Testis (tissue), 2 donors: ENCODE results near the gene SYN1.

ENCODE experiments used
- CTCF ChIP-seq, 3 experiments: fragments of 450-650 bp in 2 of 3; fragments of 200-600 bp in 1 of 3; sonication (generic) in 1 of 3; IDR thresholded peaks; one replicate each; pipeline ENCODE4 v1.5.1; 2016 to 2019; ENCODE audit warnings: antibody characterized with exemption in 3 of 3, mild to moderate bottlenecking in 2 of 3, moderate library complexity in 1 of 3
- POLR2A ChIP-seq: fragments of 450-650 bp; IDR thresholded peaks from one replicate; pipeline ENCODE4 v1.6.1; 2017; ENCODE audit warnings: antibody characterized with exemption, mild to moderate bottlenecking, moderate library complexity

- TF ChIP-seq POLR2A, result no peak
- TF ChIP-seq CTCF (IDR thresholded peaks at IDR 0.05), result no peak
These were observed 12.0 kb upstream of the SYN1 start for GRCh38 chrX:47631676-47632075.
